GM21526 (cell line): ENCODE measurements around the gene USF3.

Experiments
- ATAC-seq: cut with Tn5 transposase; IDR thresholded peaks from one replicate; pipeline ENCODE4 v1.9.1; 2021; ENCODE audit warnings: moderate library complexity; ENCODE audit not compliant: unreplicated experiment, low FRiP score

Gene USF3

DNA sequence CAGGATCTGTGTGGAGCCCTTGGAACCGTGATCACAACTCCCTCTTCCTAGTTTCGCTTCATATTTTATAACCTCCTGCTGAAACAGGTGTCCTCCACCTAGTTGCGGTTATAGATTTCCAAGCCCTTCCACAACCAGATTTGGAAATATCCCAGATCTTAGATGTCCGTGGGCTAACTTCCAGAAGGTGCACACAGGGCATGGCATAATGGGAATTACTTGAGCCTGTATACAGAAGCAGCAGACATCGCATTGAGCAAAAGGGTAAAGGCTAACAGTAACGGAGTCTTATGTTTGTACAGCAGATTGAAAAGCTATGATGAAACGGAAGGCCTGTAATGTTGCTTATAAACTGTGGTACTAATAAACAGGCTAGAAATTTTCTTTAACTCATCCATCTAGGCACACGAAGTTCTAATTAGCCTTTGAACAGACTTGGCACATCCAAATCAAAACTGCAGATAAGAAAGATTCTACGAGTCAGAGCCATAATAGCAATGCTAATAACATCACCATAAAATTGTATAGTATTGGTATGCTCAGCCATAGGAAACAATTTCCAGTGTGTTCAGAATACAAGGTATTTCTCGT, 1.2 kb upstream of the USF3 start:
- ATAC-seq: no peak

DNA sequence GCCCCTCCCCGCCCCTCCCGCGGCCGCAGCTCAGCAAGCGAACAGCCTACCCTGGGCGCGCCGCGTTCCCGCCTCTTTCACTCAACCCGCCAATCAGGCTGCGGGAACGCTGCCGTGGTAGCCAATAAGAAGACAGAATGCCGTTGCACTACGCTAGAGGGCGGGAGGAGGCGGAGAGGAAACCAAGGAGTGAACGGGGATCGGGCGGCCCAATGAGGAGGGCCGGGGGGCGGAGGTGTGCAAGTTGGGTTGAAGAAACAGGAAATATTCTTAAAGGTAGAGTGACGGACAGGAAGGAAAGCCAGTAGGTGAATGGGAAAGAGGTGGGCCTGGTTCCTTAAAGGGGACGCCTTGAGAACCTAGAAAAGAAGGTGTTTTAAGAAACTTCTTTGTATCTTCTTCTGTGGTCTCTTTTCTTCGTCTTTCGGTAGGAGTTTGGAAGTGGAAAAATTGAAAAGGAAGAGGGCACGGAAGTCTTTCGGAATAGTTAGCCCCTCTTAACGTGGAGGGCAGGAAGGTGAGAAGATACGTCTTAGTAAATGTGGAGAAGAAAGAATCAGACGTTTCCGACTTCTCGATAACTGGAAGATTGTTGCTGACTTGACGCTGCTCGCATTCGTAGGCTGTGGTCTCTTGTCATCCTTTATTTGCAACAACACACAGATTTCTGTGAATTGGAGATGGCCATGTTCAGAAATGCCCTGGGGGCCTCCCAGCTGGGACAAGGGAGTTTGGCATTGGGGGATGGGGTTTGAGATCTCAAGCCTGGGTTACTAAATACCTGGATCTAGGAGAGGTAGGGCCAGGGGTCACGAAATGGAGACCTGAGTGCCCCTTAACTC, 437 bp upstream of the USF3 start:
- peak; percentile 93 for ATAC-seq

DNA sequence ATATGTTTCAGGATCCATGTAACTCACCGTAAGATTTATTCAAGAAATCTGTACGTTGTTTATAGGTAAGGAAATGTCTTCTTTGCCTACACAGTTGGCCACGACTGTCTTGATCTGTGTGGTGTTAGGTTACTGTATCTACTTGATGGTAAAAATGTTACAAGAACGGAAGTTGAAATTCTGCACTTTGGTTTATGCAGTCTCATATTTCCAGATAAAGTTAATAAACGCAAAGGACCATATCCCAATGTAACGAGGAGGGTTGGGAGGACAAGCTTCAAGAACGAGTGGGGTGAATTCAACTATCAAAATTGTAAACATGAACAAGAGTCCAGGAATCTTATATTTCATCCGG, 1.0 kb downstream of the USF3 start:
- no peak for ATAC-seq

DNA sequence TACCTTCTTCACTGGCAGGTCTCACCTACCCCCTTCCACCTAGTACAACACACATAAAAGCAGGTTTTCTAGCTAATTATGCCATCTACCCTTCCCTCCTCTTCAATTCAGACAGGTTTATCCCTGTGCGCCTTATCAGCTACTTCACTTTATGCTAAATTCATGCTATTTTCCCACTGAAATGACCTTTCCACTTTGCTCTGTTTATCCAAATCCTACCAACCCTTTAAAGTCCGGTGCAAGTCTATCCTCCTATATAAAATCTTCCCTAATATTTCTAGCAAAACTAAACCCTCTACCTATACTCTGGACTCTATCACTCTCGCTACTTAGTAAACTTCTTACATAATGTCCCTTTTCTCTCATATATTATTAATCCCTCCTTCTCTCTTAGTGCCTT, 6.0 kb downstream of the USF3 start:
- ATAC-seq: no peak

DNA sequence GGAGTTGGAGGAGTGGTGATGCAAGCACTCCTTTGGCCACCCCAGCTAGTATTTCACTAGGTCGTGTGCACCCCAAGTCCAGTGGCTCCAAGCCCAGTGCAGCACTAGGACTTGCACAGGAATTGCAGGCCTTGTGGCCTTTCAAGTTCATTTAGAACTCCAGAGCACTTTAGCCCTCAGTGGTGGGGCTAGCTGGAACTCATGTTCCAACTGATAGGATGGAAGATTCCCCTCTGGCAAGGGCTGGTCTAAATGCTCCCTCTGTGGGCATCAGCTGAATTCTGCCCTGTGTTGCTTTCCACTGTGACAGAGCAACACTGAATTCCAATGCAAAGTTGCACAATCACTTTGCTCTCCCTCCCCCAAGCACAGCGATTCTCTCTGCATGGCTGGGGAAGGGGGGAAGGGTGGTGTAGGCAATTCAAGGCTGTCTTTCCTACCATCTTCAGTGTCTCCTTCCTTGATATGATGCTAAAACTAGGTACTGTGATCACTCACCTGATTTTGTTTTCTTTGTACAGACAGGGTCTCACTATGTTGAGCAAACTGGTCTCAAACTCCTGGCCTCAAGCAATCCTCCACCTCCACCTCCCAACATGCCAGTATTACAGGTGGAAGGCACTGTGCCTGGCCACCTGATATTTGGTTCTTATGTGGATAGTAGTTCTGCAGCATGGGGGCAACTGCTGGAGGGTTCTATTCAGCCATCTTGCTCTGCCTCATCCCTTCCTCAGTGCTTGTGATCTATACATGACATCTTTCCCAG, 10.3 kb downstream of the USF3 start:
- ATAC-seq: no peak

DNA sequence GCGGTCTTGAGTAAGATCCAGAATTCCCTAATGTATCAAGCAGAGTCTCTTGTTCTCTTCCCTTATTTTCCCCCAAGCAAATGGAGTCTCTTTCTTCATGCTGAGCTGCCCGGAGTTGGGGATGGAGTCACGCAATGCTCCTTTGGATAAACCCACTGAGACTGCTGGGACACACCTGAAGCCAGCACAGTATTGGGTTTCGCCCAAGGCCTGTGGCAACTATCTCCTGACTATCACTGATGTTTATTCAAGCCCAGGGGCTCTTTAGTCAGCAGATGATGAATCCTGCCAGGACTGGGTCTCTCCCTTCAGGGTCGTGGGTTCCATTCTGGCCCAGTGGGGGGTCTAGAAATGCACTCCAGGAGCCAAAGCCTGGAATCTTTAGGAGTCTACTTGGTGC, 11.3 kb downstream of the USF3 start:
- ATAC-seq: no peak

DNA sequence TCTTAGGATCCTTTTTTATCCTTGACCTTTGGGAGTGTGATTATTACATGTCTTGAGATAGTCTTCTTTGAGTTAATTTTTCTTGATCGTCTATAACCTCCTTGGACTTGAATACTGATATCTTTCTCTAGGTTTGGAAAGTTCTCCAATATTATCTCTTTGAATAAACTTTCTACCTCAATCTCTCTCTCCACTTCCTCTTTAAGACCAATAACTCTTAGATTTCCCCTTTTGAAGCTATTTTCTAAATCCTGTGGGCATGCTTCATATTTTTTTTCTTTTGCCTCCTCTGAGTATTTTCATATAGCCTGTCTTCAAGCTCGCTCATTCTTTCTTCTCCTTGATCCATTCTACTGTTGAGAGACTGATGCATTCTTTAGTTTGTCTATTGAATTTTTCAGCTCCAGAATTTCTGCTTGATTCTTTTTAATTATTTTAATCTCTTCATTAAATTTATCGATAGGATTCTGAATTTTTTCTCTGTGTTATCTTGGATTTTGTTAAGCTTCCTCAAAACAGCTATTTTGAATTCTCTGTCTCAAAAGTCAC, 12.1 kb downstream of the USF3 start:
- no peak for ATAC-seq

DNA sequence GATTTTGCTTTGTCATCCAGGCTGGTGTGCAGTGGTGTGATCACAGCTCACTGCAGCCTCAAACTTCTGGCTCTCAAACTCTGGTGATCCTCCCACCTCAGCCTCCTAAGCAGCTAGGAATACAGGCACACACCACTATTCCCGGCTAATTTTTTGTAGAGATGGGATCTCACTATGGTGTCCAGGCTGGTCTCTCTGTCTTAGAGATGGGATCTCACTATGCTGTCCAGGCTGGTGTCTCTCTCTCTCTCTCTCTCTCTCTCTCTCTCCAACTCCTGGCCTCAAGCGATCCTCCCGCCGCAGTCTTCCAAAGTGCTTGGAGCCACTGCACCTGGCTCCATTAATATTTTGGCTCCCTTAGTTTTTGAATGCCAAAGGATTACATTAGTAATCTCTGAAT, 17.7 kb downstream of the USF3 start:
- no peak for ATAC-seq

DNA sequence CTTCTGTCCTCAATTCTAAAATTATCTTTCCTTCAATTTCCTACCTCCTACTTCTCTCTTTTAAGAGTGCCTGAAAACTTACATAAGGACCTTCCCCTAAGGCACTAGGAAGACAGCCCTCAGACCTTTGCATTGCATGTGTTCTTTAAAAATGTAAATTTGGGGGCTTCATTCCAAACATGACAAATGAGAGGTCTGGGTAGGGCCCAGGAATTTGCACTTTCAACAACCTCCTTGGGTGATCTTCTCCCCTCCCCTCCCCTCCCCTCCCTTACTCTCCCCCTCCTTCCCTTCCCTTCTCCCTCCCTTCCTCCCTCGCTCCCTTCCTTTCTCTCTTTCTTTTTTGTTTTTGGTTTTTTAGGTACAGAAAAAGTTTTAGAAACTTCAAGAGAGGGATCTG, 18.7 kb downstream of the USF3 start:
- ATAC-seq: no peak

DNA sequence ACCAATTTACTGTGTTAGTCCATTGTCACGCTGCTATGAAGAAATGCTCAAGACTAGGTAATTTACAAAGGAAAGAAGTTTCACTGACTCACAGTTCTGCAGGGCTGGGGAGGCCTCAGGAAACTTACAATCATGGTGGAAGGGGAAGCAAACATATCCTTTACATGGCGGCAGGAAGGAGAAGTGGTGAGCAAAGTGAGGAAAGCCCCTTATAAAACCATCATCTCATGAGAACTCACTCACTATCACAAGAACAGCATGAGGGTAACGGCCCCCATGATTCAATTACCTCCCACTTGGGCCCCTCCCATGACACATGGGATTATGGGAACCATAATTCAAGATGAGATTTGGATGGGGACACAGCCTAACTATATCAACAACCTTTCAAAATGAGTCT, 20.2 kb downstream of the USF3 start:
- no peak for ATAC-seq

DNA sequence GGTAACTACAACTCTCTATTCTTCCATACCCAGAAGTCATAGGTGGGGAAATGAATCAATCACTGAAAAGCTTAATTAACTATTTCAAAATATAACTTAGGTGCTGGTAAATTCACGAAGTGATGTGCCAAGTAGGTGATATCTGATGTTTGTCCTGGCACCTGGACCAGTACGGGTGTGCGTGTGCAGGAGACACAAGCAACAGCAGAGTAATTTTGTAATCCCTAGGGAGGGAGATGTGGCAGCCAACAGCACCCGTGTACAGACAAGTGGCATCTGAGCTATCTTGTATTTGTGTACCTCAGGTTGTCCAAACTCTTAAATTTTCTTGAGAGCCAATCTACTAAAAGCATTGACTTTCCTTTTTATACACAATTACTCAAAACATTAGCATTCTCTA, 22.8 kb downstream of the USF3 start:
- ATAC-seq: no peak

DNA sequence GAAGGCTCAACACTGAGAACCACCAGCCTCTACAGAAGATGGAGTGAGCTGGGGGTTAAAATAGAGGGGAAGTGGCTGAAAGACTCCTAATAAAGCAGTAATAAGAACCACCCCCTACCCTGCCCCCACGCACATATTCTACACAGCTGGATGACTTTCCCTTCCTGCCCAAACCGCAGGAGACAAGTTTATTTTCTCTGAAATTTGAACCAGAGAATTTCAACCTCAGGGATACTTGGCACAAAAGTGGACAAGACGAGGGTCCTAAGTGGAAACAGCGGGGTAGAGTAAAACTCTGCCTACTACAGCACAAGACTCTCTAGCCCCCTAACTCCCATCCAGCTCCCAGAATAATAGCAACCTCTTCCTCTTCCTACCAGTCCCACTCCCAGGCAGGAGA, 28.4 kb downstream of the USF3 start:
- no peak for ATAC-seq

DNA sequence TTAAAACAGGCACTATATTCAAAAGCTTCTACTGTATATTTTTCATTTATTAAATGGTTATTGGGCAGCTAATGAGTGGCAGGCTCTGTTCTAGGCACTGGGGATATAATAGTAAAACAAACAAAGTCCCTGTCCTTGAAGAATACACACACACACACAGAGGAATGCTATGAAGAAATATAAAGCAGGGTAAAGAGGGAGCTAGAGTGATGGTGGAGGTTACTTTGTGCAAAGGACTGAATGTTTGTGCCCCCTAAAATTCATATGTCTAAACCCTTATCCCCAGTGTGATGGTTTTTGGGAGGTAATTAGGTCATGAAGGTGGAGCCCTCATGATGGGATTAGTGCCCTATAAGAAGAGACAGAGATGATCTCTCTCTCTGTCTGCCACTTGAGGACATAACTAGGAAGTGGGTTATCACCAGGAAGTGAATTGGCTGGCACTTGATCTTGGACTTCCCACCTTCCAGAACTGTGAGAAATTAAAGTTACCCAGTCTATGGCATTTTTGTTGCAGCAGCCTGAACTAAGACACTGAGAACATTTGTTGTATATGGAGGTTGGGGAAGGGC, 31.8 kb downstream of the USF3 start:
- no peak for ATAC-seq

DNA sequence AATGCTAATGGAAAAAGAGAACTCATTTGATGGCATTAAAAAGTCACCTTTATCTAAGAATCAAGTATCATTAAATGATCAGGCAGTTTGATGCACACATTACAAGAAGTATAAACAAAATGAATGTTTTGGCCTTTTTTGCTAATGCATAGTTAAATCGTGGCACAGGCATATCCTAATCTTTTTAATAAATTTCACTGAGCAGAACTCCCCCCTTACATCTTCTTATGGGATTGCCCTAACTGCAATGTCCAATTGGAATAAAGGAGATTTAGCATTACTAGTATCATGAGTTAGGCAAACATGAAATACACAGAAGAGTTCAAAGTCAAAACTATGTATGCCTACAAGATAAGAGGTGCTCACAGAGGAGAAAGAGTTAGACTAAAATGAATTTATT, 32.7 kb downstream of the USF3 start:
- ATAC-seq: no peak

DNA sequence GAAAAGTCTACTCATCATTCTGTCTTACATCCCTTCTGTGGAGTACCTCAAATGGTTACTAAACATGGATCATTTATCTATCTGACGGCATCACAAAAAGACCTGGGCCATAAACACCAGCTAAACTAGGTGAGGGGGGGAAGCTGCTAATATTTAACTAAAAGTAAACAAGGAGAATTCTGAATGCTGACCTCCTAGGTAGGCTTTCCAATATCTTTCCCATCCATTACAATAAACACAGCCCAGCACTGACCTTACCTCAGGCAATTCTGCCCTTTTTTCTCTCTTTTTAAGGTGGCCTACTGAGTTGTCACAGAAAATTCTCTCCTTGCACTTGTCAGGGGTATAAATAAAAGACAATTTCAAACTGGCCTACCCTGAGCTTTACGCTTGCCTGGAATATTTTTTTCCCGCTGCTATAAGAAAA, 33.1 kb downstream of the USF3 start:
- no peak for ATAC-seq

DNA sequence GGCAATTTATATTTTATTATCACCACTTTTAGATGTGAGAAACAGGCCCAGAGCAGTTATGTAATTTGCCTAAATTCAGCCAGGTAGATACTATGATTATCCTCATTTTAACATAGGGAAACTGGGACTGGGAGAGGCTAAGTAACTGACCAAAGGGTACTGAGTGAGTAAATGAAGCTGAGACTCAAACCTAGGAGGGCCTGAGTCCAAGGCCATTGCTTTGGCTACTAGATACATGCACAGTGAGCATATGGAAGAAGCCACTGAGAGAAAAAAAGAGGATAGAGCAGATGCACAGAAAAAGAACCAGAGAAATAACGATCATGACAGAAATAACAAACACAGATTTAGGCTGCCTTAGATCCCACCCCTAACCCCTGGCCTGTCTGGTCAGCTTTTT, 33.6 kb downstream of the USF3 start:
- no peak for ATAC-seq

DNA sequence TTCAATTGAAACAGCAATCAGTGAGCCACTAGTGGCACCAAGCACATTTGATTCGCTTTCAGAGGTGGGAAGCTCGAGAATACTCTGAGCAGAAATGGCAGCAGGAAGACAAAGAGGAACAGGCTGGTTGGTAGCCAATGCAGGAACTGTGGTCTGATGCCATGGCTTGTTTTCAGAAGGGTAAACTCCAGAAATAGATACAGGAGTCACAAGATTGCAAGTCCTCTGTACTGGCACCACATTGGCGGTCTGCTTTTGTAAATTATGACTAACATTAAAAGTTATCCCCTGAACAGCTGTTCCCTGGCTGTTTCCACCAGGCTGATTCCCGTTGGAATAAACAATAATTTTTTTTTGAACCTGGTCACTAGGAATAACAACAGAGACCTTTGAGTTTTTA, 35.5 kb downstream of the USF3 start:
- ATAC-seq: no peak

DNA sequence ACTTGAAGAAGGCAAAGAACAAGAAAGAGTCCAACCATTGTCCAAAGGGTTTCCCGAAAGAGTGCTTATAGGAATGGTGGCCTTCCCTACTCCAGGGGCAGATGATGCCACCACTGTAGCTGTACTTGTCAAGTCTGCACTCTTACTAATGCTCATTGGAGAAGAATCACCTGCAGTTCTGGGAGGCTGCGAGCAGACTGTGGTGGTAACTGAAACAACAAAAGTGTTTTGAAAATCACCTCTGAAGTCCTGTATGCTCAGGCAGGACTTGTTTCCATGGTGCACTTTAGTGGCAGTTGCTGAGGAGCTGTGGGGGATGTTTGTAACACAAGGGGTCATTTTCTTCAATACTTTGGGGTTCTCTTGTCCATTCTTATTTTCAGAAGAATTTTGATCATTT, 36.0 kb downstream of the USF3 start:
- no peak for ATAC-seq

DNA sequence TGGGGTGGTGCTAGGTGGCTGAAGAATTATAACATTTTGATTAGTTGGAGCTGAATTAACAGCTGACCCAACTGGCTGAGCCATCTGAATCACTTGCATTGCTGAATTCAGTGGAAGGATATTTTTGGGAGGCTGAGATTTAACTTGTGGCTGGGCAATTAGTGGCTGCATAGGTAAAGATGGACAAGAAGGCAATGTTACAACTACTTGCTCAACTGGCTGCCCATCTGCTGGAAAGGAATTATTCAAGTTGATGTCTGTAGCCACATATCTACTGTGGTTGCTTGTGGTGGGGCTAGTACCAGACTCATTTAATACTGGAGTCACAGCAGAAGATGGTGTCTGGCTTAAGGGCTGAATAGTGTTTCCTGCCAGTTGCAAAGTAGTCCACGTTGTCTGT, 36.4 kb downstream of the USF3 start:
- ATAC-seq: no peak

DNA sequence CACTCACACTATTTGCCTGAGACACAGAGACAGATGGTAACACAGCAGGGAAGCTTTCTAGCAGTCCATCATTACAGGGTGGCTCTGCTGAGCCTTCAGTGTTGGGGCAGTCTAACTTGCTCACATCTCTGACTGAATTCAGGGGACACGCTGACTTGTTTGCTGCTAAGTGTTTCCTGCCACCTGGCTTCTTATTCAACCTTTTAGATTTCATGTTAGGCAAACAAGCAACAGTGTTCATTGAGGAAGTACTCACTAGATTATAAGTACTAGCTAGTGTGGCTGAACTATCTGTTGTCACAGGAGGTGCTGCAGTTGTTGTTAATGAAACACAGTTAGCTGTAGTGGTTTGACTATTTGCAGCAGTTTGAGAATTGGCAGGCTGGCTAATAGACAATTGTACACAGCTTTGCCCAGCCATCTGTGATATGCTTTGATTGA, 37.3 kb downstream of the USF3 start:
- no peak for ATAC-seq

DNA sequence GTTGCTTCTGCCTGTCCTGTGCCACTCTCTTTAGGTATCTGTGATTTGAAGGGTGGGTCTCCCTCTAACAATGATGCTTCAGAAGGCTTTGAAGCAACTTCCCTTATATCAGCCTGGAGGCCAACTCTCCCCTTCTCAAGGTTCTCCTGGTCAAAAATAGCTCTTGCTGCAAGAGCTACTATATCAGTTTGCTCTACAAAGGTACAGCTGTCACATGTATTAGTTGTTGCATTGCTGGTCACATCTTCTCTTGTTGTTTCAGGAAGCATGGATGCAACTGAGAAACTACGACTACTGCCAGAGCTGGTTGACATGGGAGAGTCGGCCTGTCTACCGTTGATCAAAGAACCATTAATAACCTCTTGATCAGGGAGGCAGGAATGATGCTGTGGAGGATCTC, 38.3 kb downstream of the USF3 start:
- ATAC-seq: no peak
